PC-9 (cell line): ENCODE data around the gene RUNX2. TPM values are rescaled to one million over a fixed set of nuclear protein-coding genes. Genes with fewer than 3 reads are reported as not detected.

Experiments
- BruUV-seq: library from RNA; stranded (reverse); fragments of 400-500 nt; replicated peaks from 2 replicates; lab custom pipeline; 2021; lab: Mats Ljungman, UMichigan
- CTCF ChIA-PET: fragments of 300-600 bp; sonication (Branson Sonifier 250); formaldehyde crosslinking; loops from one replicate; lab custom pipeline; 2022; ENCODE audit warnings: antibody characterized with exemption; lab: Charles Lee
- POLR2A ChIA-PET: fragments of 300-600 bp; sonication (Branson Sonifier 250); formaldehyde crosslinking; loops from one replicate; lab custom pipeline; 2022; ENCODE audit warnings: antibody characterized with exemption; ENCODE audit not compliant: unreplicated experiment; lab: Charles Lee
- DNase-seq, 2 experiments: peaks; one replicate each; pipeline versions ENCODE4 v3.0.0 to v3.0.0-alpha.2; 2015 to 2022; ENCODE audit warnings: mixed read lengths in 1 of 2
- H2AFZ ChIP-seq: fragments of 200-600 bp; sonication (generic); 2 replicates; pipeline ENCODE4 v1.8.1; 2017; ENCODE audit warnings: antibody characterized with exemption
- H3F3A ChIP-seq: fragments of 200-600 bp; sonication (generic); 2 replicates; pipeline ENCODE4 v1.8.1; 2017; ENCODE audit warnings: antibody characterized with exemption, mild to moderate bottlenecking, low read depth; ENCODE audit not compliant: insufficient read depth
- H3K27ac ChIP-seq: fragments of 200-600 bp; sonication (generic); 2 replicates; pipeline ENCODE4 v1.6.1; 2016; ENCODE audit warnings: mixed run types
- H3K27me3 ChIP-seq: fragments of 200-600 bp; sonication (generic); 2 replicates; pipeline ENCODE4 v1.6.1; 2016; ENCODE audit warnings: low read depth, mixed run types; ENCODE audit not compliant: insufficient read depth
- H3K36me3 ChIP-seq: fragments of 200-600 bp; sonication (generic); 2 replicates; pipeline ENCODE4 v1.6.1; 2016; ENCODE audit warnings: low read depth, mixed run types
- H3K4me1 ChIP-seq: fragments of 200-600 bp; sonication (generic); replicated peaks from 2 replicates; pipeline ENCODE4 v1.6.1; 2016; ENCODE audit warnings: mixed run types; ENCODE audit not compliant: insufficient read depth
- H3K4me2 ChIP-seq: fragments of 200-600 bp; sonication (generic); 2 replicates; pipeline ENCODE4 v1.6.1; 2017; ENCODE audit warnings: mixed run types
- H3K4me3 ChIP-seq: fragments of 200-600 bp; sonication (generic); 2 replicates; pipeline ENCODE4 v1.6.1; 2016; ENCODE audit warnings: mixed run types
- H3K79me2 ChIP-seq: fragments of 200-600 bp; sonication (generic); 2 replicates; pipeline ENCODE4 v1.6.1; 2017; ENCODE audit warnings: low read depth, mixed run types
- H3K9me2 ChIP-seq: fragments of 200-600 bp; sonication (generic); 2 replicates; pipeline ENCODE4 v1.8.1; 2017; ENCODE audit warnings: mild to moderate bottlenecking; ENCODE audit not compliant: insufficient read depth
- H3K9me3 ChIP-seq: fragments of 200-600 bp; sonication (generic); 2 replicates; pipeline ENCODE4 v1.8.1; 2016; ENCODE audit warnings: low read depth; ENCODE audit not compliant: insufficient read depth
- H4K20me1 ChIP-seq: fragments of 200-600 bp; sonication (generic); 2 replicates; pipeline ENCODE4 v1.8.1; 2017; ENCODE audit not compliant: insufficient read depth
- EZH2 ChIP-seq: fragments of 200-600 bp; sonication (generic); IDR thresholded peaks from 2 replicates; pipeline ENCODE4 v1.8.0; 2017; ENCODE audit warnings: antibody characterized with exemption, low read depth
- intact Hi-C: fragments of 100-400 bp; cut with micrococcal nuclease; formaldehyde crosslinking; loops from one replicate; pipeline ENCODE4 v1.10.0; 2022; ENCODE audit not compliant: unreplicated experiment
- total RNA-seq: library from RNA; stranded (reverse); gene quantifications from 2 replicates; pipeline ENCODE4 v1.2.3, GENCODE V29; 2021
- TF ChIP-seq, protein P1 (sequence below): fragments of 200-600 bp; sonication (generic); conservative IDR thresholded peaks from 2 replicates; pipeline ENCODE4 v1.6.1; 2017; ENCODE audit warnings: mixed run types, antibody characterized with exemption, mild to moderate bottlenecking, moderate library complexity

The RUNX2 gene
- total RNA-seq, 1 experiment from 2014 or later = 12.5 TPM

- Histone ChIP-seq H3K4me1 (no peaks in the 10 kb centered on the region), H4K20me1 (no peaks in the 10 kb centered on the region), H2AFZ (no peak overlapping the region), H3K9me2 (no peaks in the 10 kb centered on the region), H3K27ac (no peak overlapping the region), H3K4me2 (no peak overlapping the region), H3K79me2 (no peaks in the 10 kb centered on the region), H3K27me3 (no peaks in the 10 kb centered on the region), H3K9me3 (0 out of 2 replicates have a peak, but pooled peaks cover 3% of the 10 kb centered on the region), H3K36me3 (no peaks in the 10 kb centered on the region), H3F3A (no peaks in the 10 kb centered on the region), H3K4me3 (no peak overlapping the region)
- intact Hi-C loops = no loop called here
- CTCF ChIA-PET = no interaction called here
- DNase-seq = no peak
- TF ChIP-seq, protein P1, sequence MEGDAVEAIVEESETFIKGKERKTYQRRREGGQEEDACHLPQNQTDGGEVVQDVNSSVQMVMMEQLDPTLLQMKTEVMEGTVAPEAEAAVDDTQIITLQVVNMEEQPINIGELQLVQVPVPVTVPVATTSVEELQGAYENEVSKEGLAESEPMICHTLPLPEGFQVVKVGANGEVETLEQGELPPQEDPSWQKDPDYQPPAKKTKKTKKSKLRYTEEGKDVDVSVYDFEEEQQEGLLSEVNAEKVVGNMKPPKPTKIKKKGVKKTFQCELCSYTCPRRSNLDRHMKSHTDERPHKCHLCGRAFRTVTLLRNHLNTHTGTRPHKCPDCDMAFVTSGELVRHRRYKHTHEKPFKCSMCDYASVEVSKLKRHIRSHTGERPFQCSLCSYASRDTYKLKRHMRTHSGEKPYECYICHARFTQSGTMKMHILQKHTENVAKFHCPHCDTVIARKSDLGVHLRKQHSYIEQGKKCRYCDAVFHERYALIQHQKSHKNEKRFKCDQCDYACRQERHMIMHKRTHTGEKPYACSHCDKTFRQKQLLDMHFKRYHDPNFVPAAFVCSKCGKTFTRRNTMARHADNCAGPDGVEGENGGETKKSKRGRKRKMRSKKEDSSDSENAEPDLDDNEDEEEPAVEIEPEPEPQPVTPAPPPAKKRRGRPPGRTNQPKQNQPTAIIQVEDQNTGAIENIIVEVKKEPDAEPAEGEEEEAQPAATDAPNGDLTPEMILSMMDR = no peak
- no peak for TF ChIP-seq EZH2
- POLR2A ChIA-PET = interaction anchor here (0.6 kb wide), 1 partner anchor 87 kb away, joined by 3 read pairs; no protein-coding TSS in a partner anchor
- no TSS peak for BruUV-seq
Measured at GRCh38 chr6:45467853-45468252, 139.7 kb downstream of the RUNX2 start.

DNA sequence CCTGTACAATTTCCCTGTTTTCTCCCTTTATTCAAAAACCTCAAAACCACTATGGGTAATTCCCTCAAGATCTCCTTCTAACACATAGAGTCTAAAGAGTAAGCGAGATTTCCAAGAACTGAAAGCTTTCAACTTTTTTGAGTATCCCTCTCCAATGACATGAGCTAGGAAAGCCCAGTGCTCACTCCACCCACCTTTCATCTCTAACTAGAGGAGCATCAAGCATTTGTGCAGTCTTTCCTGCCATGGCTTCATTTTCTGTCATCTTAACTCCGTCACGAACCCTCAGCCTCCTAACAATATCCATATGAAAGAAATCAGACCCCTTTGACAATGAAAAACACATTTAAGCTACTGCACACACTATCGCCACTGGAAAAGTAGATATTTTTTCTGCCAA, 141.5 kb downstream of the RUNX2 start:
- H4K20me1 ChIP-seq = no peaks in the 10 kb centered on the region
- DNase-seq = no peak
- no peaks in the 10 kb centered on the region for H3K27me3 ChIP-seq
- BruUV-seq = no TSS peak
- no peak overlapping the region for H2AFZ ChIP-seq
- no peaks in the 10 kb centered on the region for H3F3A ChIP-seq
- TF ChIP-seq, protein P1 = no peak
- no peak for TF ChIP-seq EZH2
- H3K27ac ChIP-seq = no peak overlapping the region
- no peaks in the 10 kb centered on the region for H3K36me3 ChIP-seq
- H3K9me2 ChIP-seq = no peaks in the 10 kb centered on the region; the same call in 1 of the 2 replicates
- no peak overlapping the region for H3K4me3 ChIP-seq
- intact Hi-C loops = no loop called here
- ChIA-PET CTCF (no interaction called here), POLR2A (interaction anchor here (0.6 kb wide), 1 partner anchor 27 kb away, joined by 3 read pairs; no protein-coding TSS in a partner anchor)
- no peak overlapping the region for H3K4me2 ChIP-seq
- no peaks in the 10 kb centered on the region for H3K79me2 ChIP-seq
- H3K4me1 ChIP-seq = no peaks in the 10 kb centered on the region
- 0 out of 2 replicates have a peak, but pooled peaks cover 3% of the 10 kb centered on the region for H3K9me3 ChIP-seq

- H4K20me1 ChIP-seq = no peaks in the 10 kb centered on the region
- H3K27me3 ChIP-seq = no peaks in the 10 kb centered on the region
- no peaks in the 10 kb centered on the region for H3F3A ChIP-seq
- no peak overlapping the region for H3K27ac ChIP-seq
- TF ChIP-seq, protein P1 = no peak
- no peak for TF ChIP-seq EZH2
- H3K79me2 ChIP-seq = no peaks in the 10 kb centered on the region
- H3K4me1 ChIP-seq = no peaks in the 10 kb centered on the region
- H3K36me3 ChIP-seq = no peaks in the 10 kb centered on the region
- ChIA-PET CTCF (no interaction called here), POLR2A (no interaction called here)
- no TSS peak for BruUV-seq
- no peak overlapping the region for H2AFZ ChIP-seq
- no peak for DNase-seq
- H3K9me2 ChIP-seq = no peaks in the 10 kb centered on the region; the same call in 1 of the 2 replicates
- no peak overlapping the region for H3K4me3 ChIP-seq
- 0 out of 2 replicates have a peak, but pooled peaks cover 3% of the 10 kb centered on the region for H3K9me3 ChIP-seq
- intact Hi-C loops = no loop called here
- H3K4me2 ChIP-seq = no peak overlapping the region
Measured at GRCh38 chr6:45470131-45470738, 142.1 kb downstream of the RUNX2 start.
